OCI-M1 (cell line): Measurements from ENCODE around the gene ZNF624.
"Not testable (repeated sequence)": the region's sequence is repeated elsewhere in the genome, so short reads cannot be mapped to it uniquely, and the experiment has no call there.

Experiments
- DNase-seq: peaks from one replicate; lab custom pipeline; 2025; lab: John Stamatoyannopoulos, UW

Gene ZNF624

GRCh38 chr17:16653367-16654041, at the start of gene ZNF624:
TSS of gene ZNF624 (minus strand) at chr17:16653850.
- DNase-seq = peak; percentile 90

- DNase-seq = not testable (repeated sequence)
Observed at GRCh38 chr17:16697603-16698002, 44.0 kb upstream of the ZNF624 start.

- not testable (repeated sequence) for DNase-seq
Observed at GRCh38 chr17:16690447-16690846, 36.8 kb upstream of the ZNF624 start.

GRCh38 chr17:16689731-16690281, 36.2 kb upstream of the ZNF624 start, which contains the start of gene CCDC144A:
TSS of gene CCDC144A (plus strand) at chr17:16690241. CDS start at chr17:16690401, 160 bp downstream.
- DNase-seq = peak; percentile 2

GRCh38 chr17:16687151-16687550, 33.5 kb upstream of the ZNF624 start:
- not testable (repeated sequence) for DNase-seq

GRCh38 chr17:16686019-16686418, 32.4 kb upstream of the ZNF624 start:
- not testable (repeated sequence) for DNase-seq

GRCh38 chr17:16683290-16684138, 29.9 kb upstream of the ZNF624 start:
- not testable (repeated sequence) for DNase-seq

- no peak for DNase-seq
Observed at GRCh38 chr17:16676676-16677268, 23.1 kb upstream of the ZNF624 start.

GRCh38 chr17:16666907-16667636, 13.4 kb upstream of the ZNF624 start:
- not testable (repeated sequence) for DNase-seq

GRCh38 chr17:16666553-16666906, 12.9 kb upstream of the ZNF624 start:
- DNase-seq = not testable (repeated sequence)

GRCh38 chr17:16662936-16663335, 9.3 kb upstream of the ZNF624 start:
- DNase-seq = no peak

- no peak for DNase-seq
Observed at GRCh38 chr17:16661217-16661616, 7.6 kb upstream of the ZNF624 start.

GRCh38 chr17:16652847-16653366, 743 bp downstream of the ZNF624 start:
- peak; percentile 33 for DNase-seq

- no peak for DNase-seq
Observed at GRCh38 chr17:16652252-16652651, 1.4 kb downstream of the ZNF624 start.

- DNase-seq = no peak
Observed at GRCh38 chr17:16649585-16649984, 4.1 kb downstream of the ZNF624 start.

- DNase-seq = no peak
Observed at GRCh38 chr17:16639438-16639837, 14.2 kb downstream of the ZNF624 start.

GRCh38 chr17:16623282-16623681, 30.4 kb downstream of the ZNF624 start:
- no peak for DNase-seq

GRCh38 chr17:16622540-16623277, 30.9 kb downstream of the ZNF624 start:
- DNase-seq = no peak

GRCh38 chr17:16617481-16618060, 36.1 kb downstream of the ZNF624 start:
- no peak for DNase-seq

GRCh38 chr17:16599537-16599936, 54.1 kb downstream of the ZNF624 start:
- DNase-seq = no peak
